Measurements from ENCODE around the gene TRIM16.
"Not testable (repeated sequence)": the region's sequence is repeated elsewhere in the genome, so short reads cannot be mapped to it uniquely, and the experiment has no call there.

The TRIM16 gene

DNA sequence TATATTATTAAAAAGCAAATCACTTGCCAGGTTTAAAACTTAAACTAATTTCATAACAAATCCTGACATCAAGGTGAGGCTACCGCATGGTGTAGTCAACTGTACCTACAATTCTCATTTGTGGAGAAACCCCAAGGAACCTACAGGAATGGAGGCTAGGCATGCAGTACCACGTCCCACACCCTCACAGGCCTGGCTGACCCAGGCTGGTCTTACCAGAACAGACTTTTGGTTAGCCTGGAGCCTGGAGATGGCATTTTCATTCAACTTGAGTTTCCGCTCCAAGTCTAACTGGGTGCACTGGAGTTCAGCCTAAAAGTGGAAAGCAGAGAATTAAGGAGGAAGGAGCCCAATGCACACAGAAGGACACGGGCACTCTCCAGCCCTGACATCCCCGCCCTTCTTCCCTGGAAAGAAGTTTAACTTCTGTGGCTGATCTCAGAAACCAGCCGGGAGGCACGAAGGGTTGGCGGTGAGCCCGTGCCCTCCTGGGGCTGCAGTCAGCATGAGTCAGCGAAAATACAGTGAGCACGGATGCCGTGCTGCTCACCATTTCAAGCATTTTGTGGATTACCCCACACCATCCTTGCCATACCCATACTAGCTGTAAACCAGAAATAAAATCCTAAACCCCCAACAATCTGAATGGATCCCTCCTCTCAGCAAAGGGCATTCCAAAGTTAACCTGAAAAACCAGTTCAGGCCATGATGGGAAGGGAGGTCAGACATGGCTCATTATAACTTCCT, 41.4 kb downstream of the TRIM16 start:
- not testable (repeated sequence) for H3K27ac ChIP-seq (ENCODE audit: low read depth, low read length); H3K4me3 ChIP-seq (ENCODE audit: low read length); H3K27me3 ChIP-seq (ENCODE audit: insufficient read depth, low read length); H3K9me3 ChIP-seq (ENCODE audit: insufficient read depth, low read depth, low read length); H3K4me1 ChIP-seq (ENCODE audit: insufficient read depth, low read length); H3K9ac ChIP-seq (ENCODE audit: low read depth, low read length); H3K36me3 ChIP-seq (ENCODE audit: insufficient read depth, low read length)
- WGBS, result no CpG with 5 or more reads among the region's 12 CpGs

DNA sequence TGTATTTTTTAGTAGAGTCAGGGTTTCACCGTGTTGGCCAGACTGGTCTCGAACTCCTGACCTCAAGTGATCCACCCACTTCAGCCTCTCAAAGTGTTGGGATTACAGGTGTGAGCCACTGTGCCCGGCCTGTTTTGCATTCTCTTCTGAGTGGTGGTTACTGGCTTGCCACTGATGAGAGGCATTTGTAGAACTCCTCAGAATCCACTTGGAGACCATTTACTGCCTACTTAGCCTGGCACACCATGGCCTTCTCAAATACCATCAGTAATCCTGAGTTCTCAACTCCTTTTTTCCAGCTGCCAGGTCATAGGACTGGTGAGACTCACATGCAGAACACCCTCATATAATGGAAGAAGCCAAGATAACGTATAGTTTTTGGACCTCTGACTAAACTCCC, 42.1 kb downstream of the TRIM16 start:
- not testable (repeated sequence) for H3K27ac ChIP-seq (ENCODE audit: low read depth, low read length); H3K9ac ChIP-seq (ENCODE audit: low read depth, low read length); H3K36me3 ChIP-seq (ENCODE audit: insufficient read depth, low read length); H3K4me3 ChIP-seq (ENCODE audit: low read length); H3K27me3 ChIP-seq (ENCODE audit: insufficient read depth, low read length); H3K4me1 ChIP-seq (ENCODE audit: insufficient read depth, low read length); H3K9me3 ChIP-seq (ENCODE audit: insufficient read depth, low read depth, low read length)
- whole genome bisulfite sequencing, result no CpG with 5 or more reads among the region's 4 CpGs

DNA sequence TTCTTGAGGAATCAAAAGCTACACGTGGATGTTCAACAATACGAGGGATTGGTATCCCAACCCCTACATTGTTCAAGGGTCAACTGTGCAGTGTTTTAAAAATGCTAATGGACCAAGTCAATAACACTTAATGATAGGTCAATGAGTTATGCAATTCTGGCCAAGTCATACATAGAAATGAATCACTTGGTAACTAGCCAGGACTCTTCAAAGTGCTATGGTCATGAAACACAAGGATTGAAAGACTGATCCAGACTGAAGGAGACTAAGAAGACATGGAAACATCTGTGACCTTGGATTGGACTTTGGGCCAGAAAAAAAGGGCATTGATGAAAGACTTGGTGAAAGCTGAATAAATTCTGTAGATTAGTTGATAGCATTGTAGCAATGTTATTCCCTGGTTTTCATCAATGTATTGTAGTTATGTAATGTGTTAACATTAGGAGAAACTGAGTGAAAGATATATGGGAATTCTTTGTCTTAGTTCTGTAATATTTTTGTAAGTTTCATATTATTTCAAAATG, 53.1 kb downstream of the TRIM16 start:
- H3K9ac ChIP-seq (ENCODE audit: low read depth, low read length); H3K36me3 ChIP-seq (ENCODE audit: insufficient read depth, low read length); H3K27ac ChIP-seq (ENCODE audit: low read depth, low read length); H3K27me3 ChIP-seq (ENCODE audit: insufficient read depth, low read length); H3K9me3 ChIP-seq (ENCODE audit: insufficient read depth, low read depth, low read length); H3K4me1 ChIP-seq (ENCODE audit: insufficient read depth, low read length); H3K4me3 ChIP-seq (ENCODE audit: low read length): not testable (repeated sequence)
- WGBS, result 95% methylated on average over 2 of the region's 2 CpGs

DNA sequence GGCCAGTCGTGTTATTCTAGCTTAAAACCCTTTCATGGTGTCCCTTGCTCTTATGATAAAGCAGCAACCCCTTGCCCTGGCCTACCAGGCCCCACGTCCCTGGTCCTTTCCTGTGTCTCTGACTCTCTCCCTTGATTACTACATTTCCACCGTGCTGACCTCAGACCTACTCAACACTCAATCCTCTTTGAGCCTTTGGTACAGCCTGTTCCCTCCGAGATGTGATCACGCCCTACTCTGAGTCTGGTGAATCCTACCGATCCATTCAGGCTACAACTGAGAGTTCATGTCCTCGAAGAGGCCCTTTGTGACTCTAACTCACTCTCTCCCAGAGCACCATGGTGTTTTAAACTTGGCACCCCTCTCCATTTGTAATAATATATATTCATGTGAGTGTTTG, 54.1 kb downstream of the TRIM16 start:
- H3K4me3 ChIP-seq (ENCODE audit: low read length); H3K9ac ChIP-seq (ENCODE audit: low read depth, low read length); H3K4me1 ChIP-seq (ENCODE audit: insufficient read depth, low read length); H3K36me3 ChIP-seq (ENCODE audit: insufficient read depth, low read length); H3K27me3 ChIP-seq (ENCODE audit: insufficient read depth, low read length); H3K9me3 ChIP-seq (ENCODE audit: insufficient read depth, low read depth, low read length); H3K27ac ChIP-seq (ENCODE audit: low read depth, low read length): not testable (repeated sequence)
- WGBS, result 89% methylated on average over 7 of the region's 7 CpGs

DNA sequence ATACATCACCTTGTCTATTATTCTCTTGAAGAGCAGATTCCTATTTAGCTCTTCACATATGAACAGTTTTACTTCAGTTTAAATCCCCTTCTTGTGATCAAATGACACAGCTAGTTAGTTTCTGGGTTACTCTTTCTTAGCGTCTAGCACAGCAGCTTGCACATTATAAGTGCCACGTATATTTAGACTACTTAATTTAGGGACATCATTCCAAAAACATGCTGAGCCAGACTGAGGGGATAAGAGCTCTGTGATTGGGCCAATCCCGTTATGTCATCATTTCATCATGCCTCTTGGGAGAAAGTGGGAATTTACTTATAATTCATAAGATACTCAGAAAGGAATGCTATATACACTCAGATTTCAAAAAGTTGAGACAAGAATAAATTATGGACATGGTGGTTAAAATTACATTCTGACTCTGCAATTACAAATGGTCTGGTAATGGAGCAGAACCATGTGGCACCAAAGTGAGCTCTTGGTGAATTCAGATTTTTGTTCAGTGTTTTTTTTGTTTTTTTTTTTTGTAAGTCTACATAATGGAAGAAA, 60.4 kb downstream of the TRIM16 start:
- H3K9ac ChIP-seq (ENCODE audit: low read depth, low read length); H3K27me3 ChIP-seq (ENCODE audit: insufficient read depth, low read length); H3K36me3 ChIP-seq (ENCODE audit: insufficient read depth, low read length); H3K9me3 ChIP-seq (ENCODE audit: insufficient read depth, low read depth, low read length); H3K27ac ChIP-seq (ENCODE audit: low read depth, low read length); H3K4me1 ChIP-seq (ENCODE audit: insufficient read depth, low read length); H3K4me3 ChIP-seq (ENCODE audit: low read length): not testable (repeated sequence)
- 91% methylated on average over 2 of the region's 3 CpGs for WGBS

DNA sequence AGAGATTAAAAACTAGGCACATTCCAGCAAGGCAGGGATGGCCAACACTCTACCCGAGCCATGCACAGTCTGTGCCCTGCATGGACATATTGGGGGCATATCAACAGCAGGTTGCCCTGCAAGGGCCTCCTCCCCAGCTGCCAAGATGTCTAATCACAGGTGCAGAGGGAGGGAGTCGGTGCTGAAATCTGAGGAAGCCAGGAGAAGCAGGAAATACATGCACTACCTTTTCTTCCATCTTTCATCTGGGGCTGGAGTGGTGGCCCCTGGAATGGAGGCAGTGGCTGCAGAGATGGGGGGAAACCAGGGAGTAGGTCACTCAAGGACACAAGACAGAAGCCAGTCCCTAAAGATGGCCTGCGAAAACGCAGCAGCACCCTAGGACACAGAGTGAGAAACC, 60.9 kb downstream of the TRIM16 start:
- WGBS, result 98% methylated on average over 2 of the region's 4 CpGs
- not testable (repeated sequence) for H3K9me3 ChIP-seq (ENCODE audit: insufficient read depth, low read depth, low read length); H3K4me3 ChIP-seq (ENCODE audit: low read length); H3K36me3 ChIP-seq (ENCODE audit: insufficient read depth, low read length); H3K27me3 ChIP-seq (ENCODE audit: insufficient read depth, low read length); H3K9ac ChIP-seq (ENCODE audit: low read depth, low read length); H3K27ac ChIP-seq (ENCODE audit: low read depth, low read length); H3K4me1 ChIP-seq (ENCODE audit: insufficient read depth, low read length)

DNA sequence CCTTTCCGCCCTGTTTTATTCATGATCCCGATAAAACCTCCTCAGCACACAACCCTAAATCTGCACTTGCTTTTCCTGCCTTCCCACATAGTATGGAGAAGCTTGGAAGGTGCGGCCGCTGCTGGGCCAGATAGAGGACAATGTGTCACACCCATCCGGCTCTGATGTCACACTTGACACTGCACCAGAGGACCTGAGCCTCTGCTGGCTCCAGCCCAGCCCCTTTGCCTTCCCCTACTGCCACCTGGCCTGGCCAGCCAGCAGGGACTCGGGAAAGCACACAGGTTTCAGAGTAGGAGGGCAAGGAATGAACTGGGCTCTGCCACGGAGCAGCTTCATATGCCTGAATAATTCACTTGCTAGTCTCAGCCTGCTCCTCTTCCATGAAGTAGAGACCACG, 62.0 kb downstream of the TRIM16 start:
- WGBS, result 88% methylated on average over 5 of the region's 8 CpGs

DNA sequence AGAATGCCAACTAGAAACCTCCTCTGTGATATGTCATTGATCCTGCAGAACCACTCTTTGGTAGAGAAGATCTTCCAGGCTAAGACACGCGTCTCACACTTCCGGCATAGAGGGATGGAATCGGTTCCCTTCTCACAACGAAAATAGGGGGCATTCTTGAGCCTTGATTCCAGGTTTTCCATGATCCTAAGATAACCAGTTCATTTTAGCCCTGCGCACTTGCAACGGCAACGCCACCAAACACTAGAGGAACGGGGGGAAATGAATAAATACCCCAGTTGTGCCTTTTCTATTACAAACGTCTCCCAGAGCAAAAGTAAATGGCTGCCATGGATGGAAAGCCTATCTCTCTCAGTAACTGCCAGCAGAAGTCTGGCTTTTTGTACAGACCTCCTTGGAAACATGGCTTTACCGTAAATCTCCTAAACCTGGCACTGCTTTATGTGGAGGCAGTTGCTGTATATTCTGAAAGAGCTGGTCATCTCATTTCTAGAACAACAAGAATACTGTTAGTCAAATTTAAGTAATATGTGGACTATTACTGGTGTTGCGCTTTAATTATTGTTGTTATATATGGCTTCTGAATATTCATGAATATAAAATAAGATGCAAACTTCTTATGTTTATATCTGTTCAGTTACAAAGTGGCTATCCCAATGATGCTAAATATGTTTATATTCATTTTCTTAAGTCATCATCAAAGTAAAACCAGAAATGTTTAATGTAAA, 64.6 kb downstream of the TRIM16 start, which contains the start of gene FBXW10B:
FBXW10B (minus strand) TSS at position 374 of the 728 bp plus-strand sequence; CDS start at position 182, 192 bp downstream.
- H3K36me3 ChIP-seq (ENCODE audit: insufficient read depth, low read length); H3K4me3 ChIP-seq (ENCODE audit: low read length); H3K4me1 ChIP-seq (ENCODE audit: insufficient read depth, low read length); H3K9me3 ChIP-seq (ENCODE audit: insufficient read depth, low read depth, low read length); H3K9ac ChIP-seq (ENCODE audit: low read depth, low read length); H3K27me3 ChIP-seq (ENCODE audit: insufficient read depth, low read length); H3K27ac ChIP-seq (ENCODE audit: low read depth, low read length): not testable (repeated sequence)
- WGBS, result 85% methylated on average over 10 of the region's 12 CpGs

More for the DNA sequence above, 62.0 kb downstream of the TRIM16 start:
- H3K4me1 ChIP-seq (ENCODE audit: insufficient read depth, low read length); H3K36me3 ChIP-seq (ENCODE audit: insufficient read depth, low read length); H3K4me3 ChIP-seq (ENCODE audit: low read length); H3K9me3 ChIP-seq (ENCODE audit: insufficient read depth, low read depth, low read length); H3K27me3 ChIP-seq (ENCODE audit: insufficient read depth, low read length); H3K9ac ChIP-seq (ENCODE audit: low read depth, low read length); H3K27ac ChIP-seq (ENCODE audit: low read depth, low read length): not testable (repeated sequence)

DNA sequence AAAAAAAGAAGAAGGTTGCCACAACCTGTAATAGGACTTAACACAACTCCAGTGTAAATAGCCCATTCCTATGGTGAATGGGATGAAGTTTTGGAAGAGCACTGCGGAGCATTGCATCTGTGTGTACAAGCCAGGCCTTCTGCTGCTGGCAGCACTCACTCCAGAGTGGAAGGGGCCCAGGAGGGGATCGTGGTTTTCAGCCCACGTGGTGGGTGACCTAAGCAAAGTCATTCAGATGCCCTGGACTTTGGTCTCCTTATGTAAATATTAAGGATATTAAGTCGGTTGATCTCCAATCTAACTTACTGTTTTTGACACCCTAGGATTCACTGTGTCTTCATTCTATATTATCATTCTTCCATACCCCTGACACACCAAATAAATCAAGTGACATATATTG, 67.3 kb downstream of the TRIM16 start:
- WGBS, result 67% methylated on average over 2 of the region's 4 CpGs
- not testable (repeated sequence) for H3K27me3 ChIP-seq (ENCODE audit: insufficient read depth, low read length); H3K27ac ChIP-seq (ENCODE audit: low read depth, low read length); H3K9me3 ChIP-seq (ENCODE audit: insufficient read depth, low read depth, low read length); H3K36me3 ChIP-seq (ENCODE audit: insufficient read depth, low read length); H3K4me1 ChIP-seq (ENCODE audit: insufficient read depth, low read length); H3K4me3 ChIP-seq (ENCODE audit: low read length); H3K9ac ChIP-seq (ENCODE audit: low read depth, low read length)

DNA sequence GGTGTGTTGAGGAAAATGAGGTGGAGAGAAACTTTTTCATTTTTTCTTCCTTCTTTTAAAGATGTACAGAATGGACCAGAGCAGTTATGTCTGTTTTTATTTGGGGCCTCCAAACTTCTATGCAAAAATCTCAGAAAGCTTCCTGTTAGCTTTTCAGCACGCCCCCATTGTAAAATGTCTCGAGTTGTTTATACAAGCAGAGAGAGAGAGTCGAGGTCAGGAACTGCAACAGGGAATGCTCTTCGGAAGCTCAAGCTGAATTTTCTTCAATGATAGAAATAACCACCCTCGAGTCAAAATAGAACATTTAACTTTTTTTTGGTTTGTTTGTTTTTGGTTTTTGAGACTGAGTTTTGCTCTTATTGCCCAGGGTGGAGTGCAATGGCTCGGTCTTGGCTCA, 68.3 kb downstream of the TRIM16 start:
- not testable (repeated sequence) for H3K27me3 ChIP-seq (ENCODE audit: insufficient read depth, low read length); H3K4me3 ChIP-seq (ENCODE audit: low read length); H3K9ac ChIP-seq (ENCODE audit: low read depth, low read length); H3K4me1 ChIP-seq (ENCODE audit: insufficient read depth, low read length); H3K36me3 ChIP-seq (ENCODE audit: insufficient read depth, low read length); H3K9me3 ChIP-seq (ENCODE audit: insufficient read depth, low read depth, low read length); H3K27ac ChIP-seq (ENCODE audit: low read depth, low read length)
- 91% methylated on average over 5 of the region's 6 CpGs for WGBS

DNA sequence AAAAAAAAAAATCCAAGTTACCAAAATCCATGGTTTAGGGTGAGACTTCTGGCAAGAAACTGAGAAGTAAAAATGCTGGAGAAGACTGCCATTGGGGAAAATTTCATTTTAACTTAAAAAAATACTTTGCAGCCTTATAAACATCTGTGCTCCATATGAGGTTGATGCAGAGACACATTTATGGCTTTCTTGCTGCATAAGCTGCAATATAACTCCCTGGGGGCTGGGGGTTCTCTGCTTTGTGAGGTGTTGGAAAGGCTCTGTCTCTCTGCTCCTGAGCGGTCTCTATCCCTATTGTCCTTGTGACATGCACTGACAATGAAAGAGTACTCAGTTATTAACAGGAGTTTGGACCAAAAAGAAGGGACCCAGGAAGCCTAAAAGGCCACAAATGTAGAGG, 71.0 kb downstream of the TRIM16 start:
- WGBS, result no CpG with 5 or more reads among the region's 1 CpG
- H3K9me3 ChIP-seq (ENCODE audit: insufficient read depth, low read depth, low read length); H3K4me1 ChIP-seq (ENCODE audit: insufficient read depth, low read length); H3K4me3 ChIP-seq (ENCODE audit: low read length); H3K27me3 ChIP-seq (ENCODE audit: insufficient read depth, low read length); H3K9ac ChIP-seq (ENCODE audit: low read depth, low read length); H3K36me3 ChIP-seq (ENCODE audit: insufficient read depth, low read length); H3K27ac ChIP-seq (ENCODE audit: low read depth, low read length): not testable (repeated sequence)
